Activated T-cell treated with anti-CD3 and anti-CD28 coated beads for 24 hours (primary cell): ENCODE data around the gene RIN3.

Experiments
- DNase-seq: peaks from one replicate; pipeline ENCODE4 v3.0.0-alpha.2; 2020; ENCODE audit warnings: low read depth

Gene RIN3

GRCh38 chr14:92578511-92578910 is 64.9 kb downstream of the RIN3 start:
- no peak for DNase-seq

GRCh38 chr14:92579244-92579936 is 65.8 kb downstream of the RIN3 start:
- DNase-seq: no peak

- no peak for DNase-seq
Measured at GRCh38 chr14:92581206-92581605, 67.6 kb downstream of the RIN3 start.

GRCh38 chr14:92581966-92582566 is 68.5 kb downstream of the RIN3 start:
- no peak for DNase-seq

GRCh38 chr14:92582706-92583452 is 69.3 kb downstream of the RIN3 start:
- no peak for DNase-seq

GRCh38 chr14:92584220-92584619 is 70.6 kb downstream of the RIN3 start:
- no peak for DNase-seq

- no peak for DNase-seq
Measured at GRCh38 chr14:92584816-92585215, 71.2 kb downstream of the RIN3 start.

GRCh38 chr14:92585981-92586937 is 72.7 kb downstream of the RIN3 start:
- DNase-seq: no peak

- DNase-seq: no peak
Measured at GRCh38 chr14:92586963-92587699, 73.5 kb downstream of the RIN3 start.

GRCh38 chr14:92587700-92588085 is 74.1 kb downstream of the RIN3 start:
- DNase-seq: no peak

- DNase-seq: no peak
Measured at GRCh38 chr14:92589213-92589852, 75.8 kb downstream of the RIN3 start.

- DNase-seq: no peak
Measured at GRCh38 chr14:92590176-92590575, 76.6 kb downstream of the RIN3 start.

- DNase-seq: no peak
Measured at GRCh38 chr14:92590941-92591340, 77.4 kb downstream of the RIN3 start.

- no peak for DNase-seq
Measured at GRCh38 chr14:92591346-92591745, 77.8 kb downstream of the RIN3 start.

GRCh38 chr14:92595267-92595666 is 81.7 kb downstream of the RIN3 start:
- no peak for DNase-seq

- no peak for DNase-seq
Measured at GRCh38 chr14:92596331-92596907, 82.8 kb downstream of the RIN3 start.

GRCh38 chr14:92597906-92598905 is 84.6 kb downstream of the RIN3 start:
- DNase-seq: no peak

GRCh38 chr14:92599811-92600210 is 86.2 kb downstream of the RIN3 start:
- no peak for DNase-seq

GRCh38 chr14:92600318-92601053 is 86.9 kb downstream of the RIN3 start:
- no peak for DNase-seq
